Measurements from ENCODE around the gene SCOC.

SCOC gene

GRCh38 chr4:140373328-140374129 is at the start of gene SCOC:
TSS of gene SCOC (plus strand) at chr4:140373646. CDS start at chr4:140379171, 5,525 bp downstream.
- peak; percentile 96 for DNase-seq (ENCODE audit: low read depth)

GRCh38 chr4:140326395-140326993 is 47.0 kb upstream of the SCOC start:
- no peak for DNase-seq (ENCODE audit: low read depth)

GRCh38 chr4:140330311-140330900 is 43.0 kb upstream of the SCOC start:
- DNase-seq (ENCODE audit: low read depth) = no peak

- no peak for DNase-seq (ENCODE audit: low read depth)
These were observed 42.2 kb upstream of the SCOC start for GRCh38 chr4:140331245-140331644.

GRCh38 chr4:140331876-140332275 is 41.6 kb upstream of the SCOC start:
- no peak for DNase-seq (ENCODE audit: low read depth)

- no peak for DNase-seq (ENCODE audit: low read depth)
These were observed 40.7 kb upstream of the SCOC start for GRCh38 chr4:140332734-140333133.

GRCh38 chr4:140333523-140333922 is 39.9 kb upstream of the SCOC start:
- no peak for DNase-seq (ENCODE audit: low read depth)

- no peak for DNase-seq (ENCODE audit: low read depth)
These were observed 38.4 kb upstream of the SCOC start for GRCh38 chr4:140335076-140335475.

GRCh38 chr4:140336730-140337129 is 36.7 kb upstream of the SCOC start:
- no peak for DNase-seq (ENCODE audit: low read depth)

GRCh38 chr4:140342620-140343019 is 30.8 kb upstream of the SCOC start:
- DNase-seq (ENCODE audit: low read depth) = no peak

GRCh38 chr4:140343303-140343702 is 30.1 kb upstream of the SCOC start:
- no peak for DNase-seq (ENCODE audit: low read depth)

GRCh38 chr4:140344101-140344500 is 29.3 kb upstream of the SCOC start:
- DNase-seq (ENCODE audit: low read depth) = no peak

GRCh38 chr4:140344621-140345020 is 28.8 kb upstream of the SCOC start:
- no peak for DNase-seq (ENCODE audit: low read depth)

- DNase-seq (ENCODE audit: low read depth) = no peak
These were observed 27.3 kb upstream of the SCOC start for GRCh38 chr4:140346136-140346535.

GRCh38 chr4:140349816-140350215 is 23.6 kb upstream of the SCOC start:
- no peak for DNase-seq (ENCODE audit: low read depth)

GRCh38 chr4:140351093-140352075 is 22.1 kb upstream of the SCOC start:
- no peak for DNase-seq (ENCODE audit: low read depth)

GRCh38 chr4:140353786-140354185 is 19.7 kb upstream of the SCOC start:
- no peak for DNase-seq (ENCODE audit: low read depth)

- no peak for DNase-seq (ENCODE audit: low read depth)
These were observed 18.2 kb upstream of the SCOC start for GRCh38 chr4:140355288-140355687.

- DNase-seq (ENCODE audit: low read depth) = no peak
These were observed 15.6 kb upstream of the SCOC start for GRCh38 chr4:140357868-140358267.

- no peak for DNase-seq (ENCODE audit: low read depth)
These were observed 15.2 kb upstream of the SCOC start for GRCh38 chr4:140358281-140358680.

GRCh38 chr4:140359562-140360427 is 13.7 kb upstream of the SCOC start:
- DNase-seq (ENCODE audit: low read depth) = peak; percentile 65

Measured in stimulated activated CD8-positive, alpha-beta memory T cell treated with anti-CD3 and anti-CD28 coated beads, Interleukin-15, amount 100 ng/mL, for 1 hour (primary cell).